Endothelial cell of umbilical vein (primary cell): ENCODE results near the gene ACOT2.

ENCODE experiments used
- EZH2 ChIP-seq: IDR thresholded peaks from 2 replicates; pipeline ENCODE4 v1.6.1; 2012; ENCODE audit warnings: borderline replicate concordance, low read depth, mild to moderate bottlenecking, moderate library complexity, low read length, inconsistent platforms; ENCODE audit not compliant: severe bottlenecking
- POLR2A ChIP-seq: IDR thresholded peaks from 2 replicates; pipeline ENCODE4 v1.6.1; 2012; ENCODE audit warnings: low read depth, mild to moderate bottlenecking, control low read depth, low read length
- POLR2AphosphoS5 ChIP-seq: IDR thresholded peaks from 2 replicates; pipeline ENCODE4 v1.6.1; 2012; ENCODE audit warnings: low read depth, mild to moderate bottlenecking, control low read depth, low read length, moderate library complexity; ENCODE audit not compliant: insufficient read depth
- TF ChIP-seq, protein P1 (sequence below), 2 donors: IDR thresholded peaks; 1 replicate in 1 of 2; 2 replicates in 1 of 2; pipeline ENCODE4 v1.5.1; 2011; ENCODE audit warnings: low read length in 2 of 2, mild to moderate bottlenecking in 2 of 2, moderate library complexity in 2 of 2, control low read depth in 1 of 2, inconsistent platforms in 1 of 2, low read depth in 1 of 2; ENCODE audit not compliant: insufficient read depth in 1 of 2; ENCODE audit errors: extremely low read depth in 1 of 2

DNA sequence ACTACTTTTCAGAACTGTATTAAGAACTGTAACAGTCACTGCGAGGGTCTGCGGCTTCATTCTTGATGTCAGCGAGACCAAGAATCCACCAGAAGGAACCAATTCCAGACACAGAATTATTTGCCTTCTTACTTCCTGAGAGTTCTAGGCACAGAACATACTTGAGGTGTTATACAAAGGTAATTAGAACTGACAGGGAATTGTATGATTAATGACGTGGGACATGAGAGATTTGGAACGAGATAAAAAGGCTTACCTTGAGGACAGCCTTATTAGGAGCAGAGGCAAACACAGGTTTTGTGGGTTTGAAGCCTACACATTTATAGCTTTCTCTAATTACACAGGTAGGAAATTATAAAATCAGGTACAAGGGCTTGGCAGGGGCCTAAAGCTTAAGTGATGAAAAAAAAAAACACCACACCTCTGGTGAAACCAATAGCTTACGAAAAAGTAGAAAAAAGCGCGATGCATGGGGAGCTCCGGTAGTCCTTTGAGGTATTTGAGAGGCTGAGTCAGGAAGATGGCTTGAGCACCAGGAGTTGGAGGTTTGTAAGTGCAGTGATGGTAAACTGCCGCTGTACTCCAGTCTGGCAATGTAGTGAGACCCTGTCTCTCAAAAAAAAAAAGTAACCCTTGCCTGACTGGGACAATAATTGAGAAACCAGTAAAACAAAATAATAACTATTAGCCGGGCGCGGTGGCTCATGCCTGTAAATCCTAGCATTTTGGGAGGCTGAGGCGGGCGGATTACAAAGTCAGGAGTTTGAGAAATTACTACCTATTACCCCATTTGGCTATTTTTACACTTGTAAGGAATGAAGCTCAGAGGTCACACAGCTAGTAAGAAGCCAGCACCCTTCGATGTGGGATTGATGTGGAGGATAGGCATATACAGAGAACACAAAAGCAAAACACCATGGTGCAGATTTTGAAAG is 795 bp upstream of the ACOT2 start:
- no peak for TF ChIP-seq POLR2AphosphoS5
- TF ChIP-seq, protein P1, sequence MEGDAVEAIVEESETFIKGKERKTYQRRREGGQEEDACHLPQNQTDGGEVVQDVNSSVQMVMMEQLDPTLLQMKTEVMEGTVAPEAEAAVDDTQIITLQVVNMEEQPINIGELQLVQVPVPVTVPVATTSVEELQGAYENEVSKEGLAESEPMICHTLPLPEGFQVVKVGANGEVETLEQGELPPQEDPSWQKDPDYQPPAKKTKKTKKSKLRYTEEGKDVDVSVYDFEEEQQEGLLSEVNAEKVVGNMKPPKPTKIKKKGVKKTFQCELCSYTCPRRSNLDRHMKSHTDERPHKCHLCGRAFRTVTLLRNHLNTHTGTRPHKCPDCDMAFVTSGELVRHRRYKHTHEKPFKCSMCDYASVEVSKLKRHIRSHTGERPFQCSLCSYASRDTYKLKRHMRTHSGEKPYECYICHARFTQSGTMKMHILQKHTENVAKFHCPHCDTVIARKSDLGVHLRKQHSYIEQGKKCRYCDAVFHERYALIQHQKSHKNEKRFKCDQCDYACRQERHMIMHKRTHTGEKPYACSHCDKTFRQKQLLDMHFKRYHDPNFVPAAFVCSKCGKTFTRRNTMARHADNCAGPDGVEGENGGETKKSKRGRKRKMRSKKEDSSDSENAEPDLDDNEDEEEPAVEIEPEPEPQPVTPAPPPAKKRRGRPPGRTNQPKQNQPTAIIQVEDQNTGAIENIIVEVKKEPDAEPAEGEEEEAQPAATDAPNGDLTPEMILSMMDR (IDR thresholded peaks at IDR 0.05; ENCODE audit: extremely low read depth in 1 of 2, insufficient read depth in 1 of 2, low read depth in 1 of 2, low read length in 2 of 2) = no peak
- no peak for TF ChIP-seq EZH2
- no peak for TF ChIP-seq POLR2A
